Urothelium cell line (cell line): Measurements from ENCODE around the gene TMEM184B.
"Not testable (repeated sequence)": the region's sequence is repeated elsewhere in the genome, so short reads cannot be mapped to it uniquely, and the experiment has no call there.

Experiments used
- DNase-seq: peaks from one replicate; pipeline ENCODE4 v3.0.0; 2011; ENCODE audit warnings: low spot score, mixed read lengths
- FAIRE-seq: peaks from 2 replicates; lab custom pipeline; 2011; peaks lifted over from hg19 to GRCh38; lab: Jason Lieb, UNC

Gene TMEM184B

DNA sequence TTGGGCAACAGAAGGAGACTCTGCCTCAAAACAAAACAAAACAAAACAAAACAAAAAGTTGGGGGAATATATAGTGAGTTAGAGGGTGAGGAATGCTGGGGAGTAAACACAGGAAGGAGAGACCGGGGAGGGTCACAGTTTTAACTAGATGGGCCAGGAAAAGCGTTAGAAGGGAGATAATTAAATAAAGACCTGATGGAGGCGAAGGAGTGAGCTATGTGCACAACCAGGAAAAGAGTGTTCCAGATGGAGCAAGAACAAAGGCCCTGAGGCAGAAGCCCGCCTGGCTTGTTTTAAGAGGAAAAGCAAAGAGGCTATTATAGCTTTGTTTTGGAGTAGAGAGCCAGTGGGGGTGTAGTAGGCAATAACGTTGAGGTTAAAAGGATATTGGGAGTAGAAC is 86.4 kb downstream of the TMEM184B start:
- DNase-seq: no peak
- FAIRE-seq: no peak

DNA sequence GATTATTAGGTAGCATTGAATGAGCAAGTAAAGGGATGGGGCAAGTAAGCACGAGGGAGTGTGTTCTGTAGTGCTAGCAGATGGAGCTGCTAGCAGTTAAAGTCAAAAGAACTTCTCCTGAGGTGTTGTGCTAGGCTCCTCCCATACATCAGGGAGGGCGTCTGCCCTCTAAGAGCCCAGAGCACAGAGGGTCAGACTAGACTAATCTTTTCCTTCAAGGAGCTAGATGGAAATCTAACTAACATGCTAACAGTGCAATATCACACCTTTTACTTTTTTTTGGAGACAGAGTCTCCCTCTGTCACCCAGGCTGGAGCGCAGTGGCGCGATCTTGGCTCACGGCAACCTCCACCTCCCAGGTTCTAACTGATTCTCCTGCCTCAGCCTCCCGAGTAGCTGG is 88.0 kb downstream of the TMEM184B start:
- no peak for FAIRE-seq
- no peak for DNase-seq

DNA sequence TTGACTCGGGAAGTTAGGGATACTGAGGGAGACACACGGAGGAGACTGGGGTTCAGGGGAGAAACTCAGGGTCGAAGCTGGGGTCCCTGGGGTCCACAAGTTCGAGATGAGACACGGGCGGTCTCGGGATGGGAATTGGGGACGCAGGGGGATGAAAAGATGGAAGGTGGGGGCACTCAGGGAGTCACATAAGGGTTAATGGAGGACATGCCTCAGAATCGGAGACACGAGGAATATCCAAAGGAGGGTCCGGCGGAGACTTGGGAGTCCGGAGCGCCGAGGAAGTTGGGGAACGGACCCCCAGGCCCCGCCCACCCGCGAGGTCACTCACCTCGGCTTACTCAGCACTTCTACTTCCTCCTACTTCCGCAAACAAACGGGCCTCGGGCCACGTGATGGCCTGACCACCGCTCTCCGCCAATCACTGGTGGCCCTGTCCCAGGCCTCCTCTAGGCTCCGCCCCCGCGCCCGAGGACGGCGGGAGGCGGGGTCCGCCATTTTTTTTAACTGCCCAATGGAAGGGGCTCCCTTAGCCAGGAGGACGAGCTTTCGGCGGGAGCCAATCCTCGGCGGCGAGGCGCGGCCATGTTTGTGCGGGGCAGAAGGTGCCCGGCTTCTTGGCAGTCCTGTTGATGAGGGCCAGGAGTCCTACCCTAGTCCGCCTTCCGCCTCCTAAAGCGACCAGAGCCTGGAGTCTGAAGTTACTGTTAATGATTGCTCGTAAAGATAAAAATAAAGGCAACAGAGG is 91.2 kb downstream of the TMEM184B start, which contains the start of gene PLA2G6:
Gene PLA2G6, minus strand, starts transcription at position 378 of the 748 bp plus-strand sequence. CDS start 12,404 bp downstream, outside the sequence.
- FAIRE-seq: peak; percentile 92

DNA sequence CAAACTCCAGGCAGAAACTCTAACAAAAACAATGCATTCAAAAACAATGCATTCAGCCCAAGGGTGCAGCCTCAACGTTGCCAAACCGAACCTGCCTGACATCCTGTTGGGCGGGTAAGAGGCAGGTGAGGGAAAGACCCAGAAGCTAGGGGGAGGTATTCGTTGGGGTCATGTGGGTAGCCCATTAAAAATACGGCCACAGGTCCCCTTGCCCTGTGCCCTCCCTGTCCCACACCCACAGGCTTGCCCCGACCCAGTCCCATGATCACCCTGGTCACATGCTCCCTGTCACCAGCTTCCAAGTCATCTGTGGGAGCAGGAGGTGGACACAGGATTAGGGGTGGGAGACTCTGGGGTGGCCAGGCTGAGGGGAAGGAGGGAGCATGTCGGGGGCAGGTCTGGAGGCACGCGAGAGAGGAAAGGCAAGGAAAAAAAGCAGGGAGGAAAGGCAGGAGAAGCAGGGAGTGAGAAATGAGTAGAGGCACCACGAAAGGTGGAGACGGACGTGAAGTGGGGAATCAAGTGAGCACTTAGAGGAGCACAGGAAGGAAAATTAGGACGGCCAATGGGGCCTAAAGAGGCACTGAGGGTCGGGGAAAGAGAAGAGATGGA is 91.9 kb downstream of the TMEM184B start:
- FAIRE-seq (peak; percentile 59), DNase-seq (no peak)

More for the DNA sequence above, 91.2 kb downstream of the TMEM184B start, which contains the start of gene PLA2G6:
- DNase-seq: peak; percentile 99

DNA sequence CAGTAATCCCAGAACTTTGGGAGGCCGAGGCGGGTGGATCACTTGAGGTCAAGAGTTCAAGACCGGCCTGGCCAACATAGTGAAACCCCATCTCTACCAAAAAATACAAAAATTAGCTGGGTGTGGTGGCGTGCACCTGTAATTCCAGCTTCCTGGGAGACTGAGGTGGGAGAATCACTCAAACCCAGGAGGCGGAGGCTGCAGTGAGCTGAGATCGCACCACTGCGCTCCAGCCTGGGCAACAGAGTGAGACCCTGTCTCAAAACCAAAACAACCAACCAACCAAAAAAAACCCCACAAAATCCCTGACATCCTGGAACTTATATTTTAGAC is 94.2 kb downstream of the TMEM184B start:
- FAIRE-seq, DNase-seq: not testable (repeated sequence)

DNA sequence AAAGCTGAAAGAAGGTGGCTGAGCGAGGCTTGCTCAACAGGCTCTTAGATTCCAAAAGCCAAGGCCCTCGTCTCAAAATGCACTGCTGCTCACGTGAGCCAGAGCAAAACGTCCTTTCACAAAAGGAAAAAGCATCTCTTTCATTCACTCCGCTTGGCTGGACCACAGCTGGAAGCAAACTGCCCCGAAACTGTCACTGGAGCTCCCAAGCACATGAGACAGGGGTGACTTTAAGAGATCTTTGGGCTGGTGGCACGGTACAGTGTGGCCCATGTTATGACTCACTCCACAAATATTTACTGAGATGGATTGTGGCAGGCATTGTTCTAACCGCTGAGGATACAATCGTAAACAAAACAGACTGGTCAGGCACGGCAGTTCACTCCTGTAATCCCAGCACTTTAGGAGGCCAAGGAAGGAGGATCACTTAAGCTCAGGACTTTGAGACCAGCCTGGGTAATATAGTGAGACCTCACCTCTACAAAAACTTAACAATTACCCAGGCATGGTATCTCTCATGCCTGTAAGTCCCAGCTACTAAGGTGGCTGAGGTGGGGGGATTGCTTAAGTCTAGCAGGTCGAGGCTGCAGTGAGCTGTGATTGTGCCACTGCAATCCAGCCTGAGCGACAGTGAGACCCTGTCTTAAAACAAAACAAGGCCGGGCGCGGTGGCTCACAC is 94.7 kb downstream of the TMEM184B start:
- DNase-seq: peak; percentile 89
- peak; percentile 74 for FAIRE-seq

DNA sequence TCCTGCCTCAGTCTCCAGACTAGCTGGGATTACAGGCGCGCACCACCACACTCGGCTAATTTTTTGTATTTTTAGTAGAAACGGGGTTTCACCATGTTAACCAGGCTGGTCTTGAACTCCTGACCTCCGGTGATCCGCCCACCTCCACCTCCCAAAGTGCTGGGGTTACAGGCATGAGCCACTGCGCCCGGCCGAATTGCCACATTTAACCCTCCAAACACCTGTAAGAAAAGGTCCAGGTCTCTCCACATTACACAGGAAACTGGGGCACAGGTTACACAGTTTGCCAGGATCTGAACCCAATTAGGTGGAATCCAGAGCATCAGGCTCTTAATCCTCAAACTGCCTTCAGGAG is 95.3 kb downstream of the TMEM184B start:
- not testable (repeated sequence) for DNase-seq, FAIRE-seq

DNA sequence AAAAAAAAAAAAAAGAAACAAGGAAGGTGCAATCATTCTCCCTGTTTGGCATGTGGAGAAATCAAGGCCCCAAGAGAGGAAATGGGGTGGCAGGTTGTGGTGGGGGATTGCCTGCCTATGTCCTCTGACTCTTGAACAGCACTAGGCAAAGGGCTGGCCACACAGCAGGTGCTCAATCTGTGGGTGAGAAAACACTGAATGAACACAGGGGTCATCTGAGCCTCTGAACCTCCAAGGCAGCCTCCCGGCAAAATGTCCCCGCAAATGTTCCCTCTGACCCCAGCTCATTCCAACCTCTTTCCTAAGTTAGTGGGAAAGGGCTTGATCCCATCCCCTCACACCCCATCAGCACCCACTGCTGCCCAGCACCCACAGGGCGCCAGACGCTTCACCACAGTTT is 95.8 kb downstream of the TMEM184B start:
- FAIRE-seq (no peak), DNase-seq (no peak)

DNA sequence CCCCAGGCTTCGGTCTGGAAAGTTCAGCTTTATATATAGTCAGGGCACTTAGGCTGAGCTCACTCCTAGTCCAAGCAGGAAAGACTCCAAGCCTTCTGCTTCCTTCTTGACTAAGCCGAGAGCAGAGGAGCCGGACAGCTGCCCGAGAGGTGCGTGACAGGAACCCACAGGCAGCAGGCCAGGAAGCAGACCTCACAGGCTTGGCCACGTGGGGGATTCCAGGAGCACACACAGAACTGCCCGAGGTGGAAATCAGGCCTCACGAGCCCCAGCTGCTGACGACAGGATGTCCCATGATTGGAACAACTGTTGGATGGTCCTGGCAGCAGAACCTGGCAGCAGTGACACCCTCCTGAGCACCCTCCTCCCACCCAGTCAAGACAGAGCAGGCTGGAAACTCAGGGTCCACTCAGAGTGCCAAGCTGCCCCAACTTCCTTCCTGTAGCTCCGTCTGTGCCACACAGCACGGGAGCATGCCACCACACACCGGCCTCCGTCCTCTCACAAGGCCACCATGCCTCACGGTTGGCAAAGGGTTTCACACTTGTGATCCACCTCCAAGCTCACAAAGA is 96.6 kb downstream of the TMEM184B start:
- FAIRE-seq (no peak), DNase-seq (no peak)

DNA sequence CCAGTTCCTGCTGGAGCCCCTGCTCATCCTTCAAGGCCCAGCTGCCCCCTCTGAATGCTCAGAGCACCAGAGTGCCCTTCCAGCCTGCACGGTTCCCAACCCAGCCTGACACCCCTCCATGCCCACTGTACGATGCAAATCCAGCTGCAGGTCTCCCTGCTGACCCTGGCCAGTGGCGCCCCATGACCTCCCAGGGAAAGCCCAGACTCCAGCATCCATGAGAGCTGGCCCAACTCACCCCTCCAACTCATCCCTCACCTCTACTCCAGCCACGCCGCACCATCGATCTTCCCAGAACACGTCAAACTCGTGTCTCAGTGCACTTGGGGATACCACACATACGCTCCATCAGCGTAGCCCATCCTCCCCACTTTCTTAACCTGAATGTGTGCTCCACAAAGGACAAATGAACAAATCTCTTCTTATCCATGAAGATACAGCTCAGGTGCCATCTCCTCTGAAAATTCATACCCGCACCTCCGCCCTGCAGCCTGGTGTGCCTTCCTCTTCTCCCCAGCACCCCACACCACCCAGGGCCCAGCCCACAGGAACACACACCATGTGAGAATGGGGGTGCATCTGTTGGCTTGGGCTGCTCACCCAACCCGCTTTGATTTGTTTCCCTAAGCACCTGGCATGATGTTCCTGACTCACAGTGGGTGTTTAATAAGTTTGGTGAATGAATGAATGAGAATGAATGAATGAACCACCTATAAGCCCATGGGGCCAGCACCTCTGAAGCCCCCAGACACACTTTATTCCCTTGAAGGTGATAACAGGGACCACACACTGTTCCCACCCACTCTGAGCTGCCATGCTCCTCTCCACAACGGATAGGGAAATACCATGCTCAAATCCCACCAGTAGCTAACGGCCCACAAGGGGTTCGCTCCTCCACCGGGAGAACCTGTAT is 97.3 kb downstream of the TMEM184B start:
- no peak for FAIRE-seq
- no peak for DNase-seq

DNA sequence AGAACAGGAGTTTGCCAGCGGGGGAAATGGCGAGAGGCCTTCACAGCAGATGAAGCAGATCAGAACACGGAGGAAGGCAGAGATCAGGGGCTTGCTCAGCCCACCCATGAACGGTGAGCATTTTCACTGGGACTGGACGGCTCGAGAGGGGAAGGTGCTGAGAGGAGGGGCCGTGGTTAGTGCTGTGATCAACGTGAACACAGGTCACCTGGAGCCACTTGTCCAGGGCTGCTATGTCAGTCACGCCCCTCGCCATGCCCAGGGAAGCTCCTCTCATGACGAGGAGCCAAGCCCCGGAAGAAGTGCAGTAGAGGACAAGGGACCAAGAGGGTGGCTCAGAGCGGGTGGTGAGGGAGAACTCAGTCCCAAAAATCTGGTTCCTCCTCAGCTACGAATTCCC is 98.2 kb downstream of the TMEM184B start:
- FAIRE-seq (no peak), DNase-seq (no peak)

DNA sequence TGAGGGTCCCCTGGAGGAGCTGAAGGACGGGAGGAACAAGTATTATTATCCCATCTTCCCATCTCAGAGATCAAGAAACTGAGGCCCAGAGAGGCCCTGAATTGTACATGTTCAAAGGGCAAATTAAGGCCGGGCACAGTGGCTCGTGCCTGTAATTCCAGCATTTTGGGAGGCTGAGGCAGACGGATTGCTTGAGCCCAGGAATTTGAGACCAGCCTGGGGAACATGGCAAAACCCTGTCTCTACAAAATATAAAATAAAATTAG is 99.2 kb downstream of the TMEM184B start:
- no peak for DNase-seq
- no peak for FAIRE-seq

DNA sequence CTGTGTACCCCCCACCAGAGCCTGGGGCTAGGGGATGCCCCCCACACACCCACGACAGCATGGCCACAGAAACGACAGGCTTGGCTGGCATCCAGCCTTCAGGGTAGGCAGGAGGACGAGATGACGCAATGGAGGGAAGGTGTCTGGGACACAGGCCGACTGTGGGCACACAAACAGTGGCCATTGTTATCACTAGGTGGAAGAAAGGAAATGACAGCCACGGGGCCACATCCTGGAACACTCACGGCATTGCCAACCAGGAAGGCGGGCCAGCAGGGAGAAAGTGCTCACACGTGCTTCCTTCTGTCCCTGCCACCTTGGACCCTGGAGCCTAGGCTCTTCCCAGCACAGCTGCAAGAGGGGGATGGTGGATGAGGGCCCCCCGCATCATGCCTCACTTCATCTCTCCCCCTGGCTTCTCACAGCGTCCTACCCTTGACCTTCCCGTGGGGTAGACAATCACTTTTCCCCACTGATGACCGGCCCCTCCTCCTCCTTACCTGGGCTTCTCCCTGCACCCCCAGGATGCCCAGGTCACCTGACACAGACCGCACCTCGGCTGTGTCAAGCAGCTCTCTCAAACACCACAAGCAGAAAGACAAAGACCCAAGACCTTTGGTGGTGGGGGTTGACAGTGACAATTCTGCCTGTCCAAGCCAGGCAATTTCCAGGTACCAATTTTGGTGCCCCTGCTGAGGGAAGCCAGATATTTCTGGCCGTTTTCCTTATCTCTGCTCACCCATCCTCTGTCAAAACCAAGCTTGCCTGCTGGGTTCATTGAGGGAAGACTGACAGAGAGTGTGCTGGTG is 99.8 kb downstream of the TMEM184B start:
- FAIRE-seq: peak; percentile 74
- peak; percentile 70 for DNase-seq

DNA sequence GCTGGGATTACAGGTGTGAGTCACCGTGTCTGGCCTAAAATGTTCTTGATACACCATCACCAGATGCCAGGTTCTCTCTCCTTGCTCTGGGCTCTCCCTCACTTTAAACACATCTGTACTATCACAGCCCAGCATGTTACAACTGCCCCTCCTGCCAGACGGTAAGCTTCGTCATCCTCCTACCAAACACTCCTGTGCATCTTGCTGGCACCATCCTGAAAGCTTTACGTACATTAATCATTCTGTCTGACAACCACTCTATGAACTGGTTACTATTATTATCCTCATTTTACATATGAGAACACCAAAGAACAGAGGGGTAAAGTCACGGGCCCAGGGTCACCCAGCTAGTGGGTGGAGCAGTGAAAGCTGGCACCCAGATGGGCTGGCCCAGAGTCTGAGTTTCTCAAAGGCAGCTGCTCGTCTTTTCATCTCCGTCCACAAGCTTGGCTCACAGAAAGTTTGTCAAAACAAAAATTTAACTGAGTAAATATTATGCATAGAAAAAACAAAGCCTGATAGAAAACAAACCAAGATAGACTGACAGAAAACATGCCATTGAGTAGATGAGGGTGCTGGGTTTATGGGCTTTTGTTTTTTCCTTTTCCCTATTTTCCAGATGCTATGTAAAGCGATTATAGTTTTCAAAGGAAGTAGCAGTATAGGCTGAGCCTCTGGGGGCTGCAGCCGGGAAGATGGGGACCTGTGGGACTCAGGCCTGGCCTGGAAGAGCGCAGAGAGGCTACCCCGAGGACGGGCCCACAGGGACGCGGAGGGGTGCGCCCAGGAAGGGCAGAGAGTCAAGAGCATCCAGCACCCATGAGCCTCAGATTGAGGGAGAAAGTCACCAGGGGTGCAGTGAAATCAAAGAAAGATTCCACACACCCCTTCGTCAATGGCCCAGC is 100.6 kb downstream of the TMEM184B start:
- DNase-seq: peak; percentile 51

DNA sequence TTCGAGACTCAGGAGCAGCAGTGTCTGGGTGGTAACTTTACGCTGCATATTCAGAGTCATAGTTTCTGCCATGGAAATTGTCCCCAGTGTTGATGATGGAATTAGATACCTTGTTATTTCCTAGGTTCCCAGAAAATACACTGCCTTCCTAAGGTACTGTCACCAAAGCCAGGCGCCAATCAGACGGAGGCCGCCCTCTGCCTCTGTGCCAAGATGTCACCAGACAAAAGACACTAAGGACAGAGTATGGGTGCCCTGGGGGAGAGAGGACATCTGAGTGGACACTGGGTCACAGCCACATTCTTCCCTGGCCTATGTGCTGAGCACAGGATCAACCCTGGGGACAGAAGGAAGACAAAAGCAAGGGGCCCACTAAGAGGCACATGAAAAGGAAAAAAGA is 102.3 kb downstream of the TMEM184B start:
- no peak for DNase-seq
- FAIRE-seq: no peak

More for the DNA sequence above, 100.6 kb downstream of the TMEM184B start:
- FAIRE-seq: no peak
